ENCODE data around the gene CDH13.

- TF ChIP-seq CTCF (IDR thresholded peaks at IDR 0.05) (no peak), ZFX (IDR thresholded peaks at IDR 0.05; ENCODE audit: borderline replicate concordance) (no peak)
Measured at GRCh38 chr16:83615141-83615952, 988.6 kb downstream of the CDH13 start.
